ENCODE measurements around the gene PPP2R2B. TPM values are rescaled to one million over a fixed set of nuclear protein-coding genes. Genes with fewer than 3 reads are reported as not detected.

PPP2R2B gene
- total and polyA plus RNA-seq, 2 donors (not counting 1 experiment from before 2014, with no cell fraction given): 0.67 to 1.5 TPM

- no peak overlapping the region for H3K9ac ChIP-seq (ENCODE audit: insufficient read depth, low read length)
- H4K20me1 ChIP-seq (ENCODE audit: control insufficient read depth, extremely low read depth, insufficient read depth, low read length): no peaks in the 10 kb centered on the region
- DNase-seq (ENCODE audit: low read depth in 2 of 2): no peak
- no peaks in the 10 kb centered on the region for H3K79me2 ChIP-seq (ENCODE audit: control insufficient read depth, insufficient read depth, low read length)
- H3K4me3 ChIP-seq (replicated peaks in 1 of 4; ENCODE audit: control extremely low read depth in 1 of 4, insufficient read depth in 1 of 4, low read depth in 3 of 4, low read length in 4 of 4): no peak overlapping the region
- H3K4me2 ChIP-seq (ENCODE audit: extremely low read depth, insufficient read depth, low read length): no peak overlapping the region
- TF ChIP-seq CTCF (conservative IDR thresholded peaks at IDR 0.05 in 1 of 2, IDR thresholded peaks at IDR 0.05 in 1 of 2; ENCODE audit: low read depth in 1 of 2, low read length in 2 of 2) (no peak), EZH2 (IDR thresholded peaks at IDR 0.05; ENCODE audit: low read length, missing control alignments) (no peak)
- no peak overlapping the region for H3K27ac ChIP-seq (ENCODE audit: insufficient read depth, low read length)
- H3K27me3 ChIP-seq (ENCODE audit: control insufficient read depth, insufficient read depth, low read length): no peaks in the 10 kb centered on the region
- H3K36me3 ChIP-seq (ENCODE audit: control insufficient read depth, insufficient read depth, low read length): no peaks in the 10 kb centered on the region
- H2AFZ ChIP-seq (ENCODE audit: low read length): no peak overlapping the region
- H3K9me3 ChIP-seq (ENCODE audit: control insufficient read depth, insufficient read depth, low read depth, low read length): no peaks in the 10 kb centered on the region
- H3K4me1 ChIP-seq (ENCODE audit: control insufficient read depth, extremely low read depth, insufficient read depth, low read length): no peaks in the 10 kb centered on the region
Observed at GRCh38 chr5:146778261-146778660, 100.3 kb downstream of the PPP2R2B start.

GRCh38 chr5:146772881-146773466, 105.6 kb downstream of the PPP2R2B start:
- H4K20me1 ChIP-seq (ENCODE audit: control insufficient read depth, extremely low read depth, insufficient read depth, low read length): no peaks in the 10 kb centered on the region
- H3K4me1 ChIP-seq (ENCODE audit: control insufficient read depth, extremely low read depth, insufficient read depth, low read length): no peaks in the 10 kb centered on the region
- H3K9me3 ChIP-seq (ENCODE audit: control insufficient read depth, insufficient read depth, low read depth, low read length): no peaks in the 10 kb centered on the region
- H3K9ac ChIP-seq (ENCODE audit: insufficient read depth, low read length): no peak overlapping the region
- no peak overlapping the region for H3K4me3 ChIP-seq (replicated peaks in 1 of 4; ENCODE audit: control extremely low read depth in 1 of 4, insufficient read depth in 1 of 4, low read depth in 3 of 4, low read length in 4 of 4)
- no peak overlapping the region for H2AFZ ChIP-seq (ENCODE audit: low read length)
- H3K79me2 ChIP-seq (ENCODE audit: control insufficient read depth, insufficient read depth, low read length): no peaks in the 10 kb centered on the region
- H3K27ac ChIP-seq (ENCODE audit: insufficient read depth, low read length): no peak overlapping the region
- H3K4me2 ChIP-seq (ENCODE audit: extremely low read depth, insufficient read depth, low read length): no peak overlapping the region
- no peaks in the 10 kb centered on the region for H3K27me3 ChIP-seq (ENCODE audit: control insufficient read depth, insufficient read depth, low read length)
- peak in 1 of 2 donors; percentile 64 for DNase-seq (ENCODE audit: low read depth in 2 of 2)
- no peaks in the 10 kb centered on the region for H3K36me3 ChIP-seq (ENCODE audit: control insufficient read depth, insufficient read depth, low read length)
- TF ChIP-seq CTCF (conservative IDR thresholded peaks at IDR 0.05 in 1 of 2, IDR thresholded peaks at IDR 0.05 in 1 of 2; ENCODE audit: low read depth in 1 of 2, low read length in 2 of 2): no peak
- no peak for TF ChIP-seq EZH2 (IDR thresholded peaks at IDR 0.05; ENCODE audit: low read length, missing control alignments)

- Histone ChIP-seq H3K9me3 (ENCODE audit: control insufficient read depth, insufficient read depth, low read depth, low read length) (no peaks in the 10 kb centered on the region), H3K27me3 (ENCODE audit: control insufficient read depth, insufficient read depth, low read length) (no peaks in the 10 kb centered on the region), H2AFZ (ENCODE audit: low read length) (no peak overlapping the region), H3K4me2 (ENCODE audit: extremely low read depth, insufficient read depth, low read length) (no peak overlapping the region), H3K9ac (ENCODE audit: insufficient read depth, low read length) (no peak overlapping the region), H3K4me3 (replicated peaks in 1 of 4; ENCODE audit: control extremely low read depth in 1 of 4, insufficient read depth in 1 of 4, low read depth in 3 of 4, low read length in 4 of 4) (no peak overlapping the region), H3K79me2 (ENCODE audit: control insufficient read depth, insufficient read depth, low read length) (no peaks in the 10 kb centered on the region), H3K36me3 (ENCODE audit: control insufficient read depth, insufficient read depth, low read length) (no peaks in the 10 kb centered on the region), H4K20me1 (ENCODE audit: control insufficient read depth, extremely low read depth, insufficient read depth, low read length) (no peaks in the 10 kb centered on the region), H3K27ac (ENCODE audit: insufficient read depth, low read length) (no peak overlapping the region), H3K4me1 (ENCODE audit: control insufficient read depth, extremely low read depth, insufficient read depth, low read length) (no peaks in the 10 kb centered on the region)
- no peak for DNase-seq (ENCODE audit: low read depth in 2 of 2)
- TF ChIP-seq CTCF (conservative IDR thresholded peaks at IDR 0.05 in 1 of 2, IDR thresholded peaks at IDR 0.05 in 1 of 2; ENCODE audit: low read depth in 1 of 2, low read length in 2 of 2) (no peak), EZH2 (IDR thresholded peaks at IDR 0.05; ENCODE audit: low read length, missing control alignments) (no peak)
Observed at GRCh38 chr5:146770980-146771379, 107.6 kb downstream of the PPP2R2B start.

Measured in fibroblast of lung (primary cell).